AG04449 (cell line): ENCODE data around the gene DEPP1.

Experiments
- CTCF ChIA-PET: fragments of 350-600 bp; formaldehyde crosslinking; extraction: SDS; loops from one replicate; lab custom pipeline; 2021; ENCODE audit warnings: antibody characterized with exemption; lab: Yijun Ruan, JAX
- POLR2A ChIA-PET: fragments of 400-600, 350-600 bp; formaldehyde crosslinking; extraction: SDS; loops from one replicate; lab custom pipeline; 2020; ENCODE audit warnings: antibody characterized with exemption, inconsistent platforms; lab: Yijun Ruan, JAX
- DNase-seq: peaks from one replicate; pipeline ENCODE4 v3.0.0-alpha.2; 2010; ENCODE audit warnings: low read depth, low spot score
- H3K4me3 ChIP-seq: 2 replicates; pipeline ENCODE4 v1.5.1; 2011; ENCODE audit warnings: low read depth, mild to moderate bottlenecking, control low read depth, low read length
- TF ChIP-seq, protein P1 (sequence below): IDR thresholded peaks from one replicate; pipeline ENCODE4 v1.5.1; 2011; ENCODE audit warnings: mild to moderate bottlenecking, moderate library complexity, low read length, control low read depth, inconsistent platforms; ENCODE audit not compliant: insufficient read depth; ENCODE audit errors: missing control alignments

DEPP1 gene

GRCh38 chr10:44936314-44936975 is 42.2 kb downstream of the DEPP1 start:
- CTCF ChIA-PET: interaction anchor here (0.6 to 6.5 kb wide), 6 partner anchors 8 to 68 kb away, joined by 3 to 95 read pairs (median 30); partner anchors contain the start of genes DEPP1 and ZNF22
- H3K4me3 ChIP-seq: no peak overlapping the region
- TF ChIP-seq, protein P1, sequence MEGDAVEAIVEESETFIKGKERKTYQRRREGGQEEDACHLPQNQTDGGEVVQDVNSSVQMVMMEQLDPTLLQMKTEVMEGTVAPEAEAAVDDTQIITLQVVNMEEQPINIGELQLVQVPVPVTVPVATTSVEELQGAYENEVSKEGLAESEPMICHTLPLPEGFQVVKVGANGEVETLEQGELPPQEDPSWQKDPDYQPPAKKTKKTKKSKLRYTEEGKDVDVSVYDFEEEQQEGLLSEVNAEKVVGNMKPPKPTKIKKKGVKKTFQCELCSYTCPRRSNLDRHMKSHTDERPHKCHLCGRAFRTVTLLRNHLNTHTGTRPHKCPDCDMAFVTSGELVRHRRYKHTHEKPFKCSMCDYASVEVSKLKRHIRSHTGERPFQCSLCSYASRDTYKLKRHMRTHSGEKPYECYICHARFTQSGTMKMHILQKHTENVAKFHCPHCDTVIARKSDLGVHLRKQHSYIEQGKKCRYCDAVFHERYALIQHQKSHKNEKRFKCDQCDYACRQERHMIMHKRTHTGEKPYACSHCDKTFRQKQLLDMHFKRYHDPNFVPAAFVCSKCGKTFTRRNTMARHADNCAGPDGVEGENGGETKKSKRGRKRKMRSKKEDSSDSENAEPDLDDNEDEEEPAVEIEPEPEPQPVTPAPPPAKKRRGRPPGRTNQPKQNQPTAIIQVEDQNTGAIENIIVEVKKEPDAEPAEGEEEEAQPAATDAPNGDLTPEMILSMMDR: no peak
- no peak for DNase-seq
- POLR2A ChIA-PET: interaction anchor here (1.6 kb wide), 1 partner anchor 42 kb away, joined by 5 read pairs; the partner anchor contains the start of gene DEPP1

DNA sequence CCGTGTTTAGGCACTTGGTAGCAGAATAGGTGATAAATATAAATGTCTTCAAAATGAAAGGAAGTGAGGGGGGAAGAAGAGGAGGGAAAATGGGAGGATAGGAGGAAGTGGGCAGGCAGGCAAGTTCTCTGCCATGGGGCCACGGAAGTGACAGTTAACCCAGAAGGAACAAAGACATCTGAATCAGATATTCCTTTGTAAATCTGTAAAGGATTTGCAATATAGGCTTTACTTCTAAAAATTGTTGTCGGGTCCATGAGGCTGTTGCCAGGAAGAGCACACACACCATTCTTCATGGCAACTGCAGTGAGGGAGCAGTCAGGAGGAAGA is 42.7 kb downstream of the DEPP1 start:
- DNase-seq: no peak
- CTCF ChIA-PET: interaction anchor here (1.3 to 6.5 kb wide), 5 partner anchors 8 to 68 kb away, joined by 3 to 95 read pairs (median 56); partner anchors contain the start of gene ZNF22

DNA sequence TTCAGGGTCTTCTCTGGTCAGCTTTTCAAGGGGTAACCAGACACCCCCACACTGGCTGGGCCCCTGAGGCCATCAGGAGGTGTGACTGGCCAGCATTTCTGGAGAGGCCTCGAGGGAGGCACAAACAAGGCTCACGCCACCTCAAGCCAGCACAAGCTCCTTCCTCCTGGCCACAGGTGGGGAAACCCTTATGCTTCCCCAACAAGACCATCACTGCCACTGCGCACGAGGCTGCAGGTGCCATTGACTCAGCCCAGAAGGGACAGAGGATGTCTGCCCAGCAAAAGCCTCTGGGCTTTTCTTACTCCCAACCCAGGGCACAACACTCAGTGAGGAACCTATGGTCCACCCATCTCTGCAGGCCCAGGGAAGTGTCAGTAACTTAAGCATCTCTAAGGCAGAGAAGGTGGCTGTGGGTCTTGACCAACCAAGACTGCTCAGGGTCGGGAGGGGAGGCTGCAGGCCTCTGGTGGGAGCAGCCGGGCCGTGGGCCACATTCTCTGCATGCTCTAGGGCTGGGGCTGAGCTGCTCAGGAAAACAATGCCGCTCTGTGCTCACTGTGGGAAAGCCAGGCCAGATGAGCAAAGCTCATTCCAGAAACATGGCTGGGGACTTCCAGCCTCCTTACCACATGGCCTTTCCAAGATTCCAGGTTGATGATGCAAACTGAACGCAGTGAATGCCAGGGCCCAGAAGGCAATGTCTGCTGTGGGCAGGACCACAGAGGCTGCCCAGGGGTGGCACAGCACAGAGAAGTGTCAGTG is 43.2 kb downstream of the DEPP1 start:
- ChIA-PET CTCF (interaction anchor here (0.7 to 6.5 kb wide), 9 partner anchors 9 to 296 kb away, joined by 3 to 95 read pairs (median 18); partner anchors contain the start of gene ZNF22), POLR2A (interaction anchor here (1.6 kb wide), 1 partner anchor 43 kb away, joined by 5 read pairs; the partner anchor contains the start of gene DEPP1)
- no peak overlapping the region for H3K4me3 ChIP-seq
- TF ChIP-seq, protein P1: no peak
- peak; percentile 85 for DNase-seq

More for the DNA sequence above, 42.7 kb downstream of the DEPP1 start:
- POLR2A ChIA-PET: interaction anchor here (1.6 kb wide), 1 partner anchor 42 kb away, joined by 5 read pairs; the partner anchor contains the start of gene DEPP1
- TF ChIP-seq, protein P1: no peak
- no peak overlapping the region for H3K4me3 ChIP-seq

GRCh38 chr10:44934416-44935200 is 44.0 kb downstream of the DEPP1 start:
- no peak overlapping the region for H3K4me3 ChIP-seq
- TF ChIP-seq, protein P1: no peak
- DNase-seq: no peak
- ChIA-PET CTCF (interaction anchor here (0.7 to 6.5 kb wide), 11 partner anchors 10 to 297 kb away, joined by 3 to 95 read pairs (median 16); partner anchors contain the start of gene ZNF22), POLR2A (interaction anchor here (1.6 kb wide), 1 partner anchor 44 kb away, joined by 5 read pairs; the partner anchor contains the start of gene DEPP1)

DNA sequence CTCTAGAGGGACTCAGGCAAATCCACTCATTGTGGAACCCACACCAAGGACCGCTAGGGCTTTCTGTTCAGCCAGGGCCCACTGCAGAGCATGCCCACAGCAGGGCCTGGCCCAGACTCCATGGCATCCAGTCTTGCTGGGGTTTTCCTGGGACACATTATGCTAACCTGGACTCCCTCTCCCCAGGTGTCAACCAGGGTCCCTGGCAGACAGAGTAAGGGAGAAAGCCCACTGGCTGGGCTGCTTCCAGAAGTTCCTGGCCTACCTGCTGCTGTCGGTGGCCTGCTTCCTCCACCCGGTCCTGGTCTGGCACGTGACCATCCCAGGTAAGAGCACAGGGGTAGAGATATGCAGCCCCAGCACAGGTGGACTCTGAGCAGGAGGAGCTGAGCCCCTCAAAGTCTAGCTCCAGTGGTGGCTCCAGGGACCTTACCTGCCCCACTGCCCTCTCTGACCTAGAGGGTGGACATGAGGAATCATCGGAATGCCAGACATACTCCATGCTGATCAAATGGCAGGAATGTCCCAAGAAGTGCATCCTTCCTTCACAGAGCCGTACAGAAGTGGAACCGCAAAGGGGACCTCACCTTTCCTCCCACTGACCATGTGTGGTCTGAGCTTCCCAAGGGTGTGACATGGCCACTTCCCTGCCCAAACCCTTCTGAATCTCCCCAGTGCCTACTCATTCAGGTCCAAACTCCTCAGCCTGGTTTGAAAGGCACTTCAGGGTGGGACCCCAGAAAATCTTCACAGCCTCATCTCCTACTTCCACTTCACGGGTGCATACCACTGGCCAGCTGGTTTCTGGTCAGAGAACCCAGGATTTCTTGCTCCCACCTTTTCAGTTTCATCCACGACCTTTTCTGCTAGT is 44.9 kb downstream of the DEPP1 start:
- H3K4me3 ChIP-seq: no peak overlapping the region
- TF ChIP-seq, protein P1: no peak
- DNase-seq: no peak
- CTCF ChIA-PET: interaction anchor here (0.7 to 6.5 kb wide), 26 partner anchors 11 to 298 kb away, joined by 3 to 95 read pairs (median 6); partner anchors contain the start of genes DEPP1 and ZNF22
- POLR2A ChIA-PET: interaction anchor here (1.2 to 1.9 kb wide), 2 partner anchors 45 to 68 kb away, joined by 5 to 9 read pairs; partner anchors contain the start of gene DEPP1
